ENCODE results near the gene CDC45.

DNA sequence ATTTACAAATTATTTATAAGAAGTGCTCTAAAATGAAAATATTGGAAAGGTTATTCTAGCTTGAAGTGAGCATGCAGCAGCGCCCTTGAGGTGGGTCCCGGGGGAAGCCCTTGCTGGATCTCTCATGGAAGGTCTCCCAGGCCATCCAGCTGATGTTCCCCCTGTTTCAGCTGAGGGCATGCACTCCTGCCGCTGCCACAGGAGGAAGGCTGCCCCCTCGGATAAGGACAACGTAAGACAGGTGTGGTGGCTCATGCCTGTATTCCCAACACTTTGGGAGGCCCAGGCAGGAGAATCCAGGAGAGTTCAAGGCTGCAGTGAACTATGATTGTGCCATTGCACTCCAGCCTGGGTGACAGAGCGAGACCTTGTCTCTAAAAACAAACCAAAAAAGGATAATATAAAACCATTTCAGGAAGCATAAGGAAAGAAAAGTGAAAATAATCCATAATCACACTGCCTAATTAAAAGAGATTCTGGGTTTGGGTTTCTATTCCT, 15.0 kb downstream of the CDC45 start:
- TF ChIP-seq, protein P1, sequence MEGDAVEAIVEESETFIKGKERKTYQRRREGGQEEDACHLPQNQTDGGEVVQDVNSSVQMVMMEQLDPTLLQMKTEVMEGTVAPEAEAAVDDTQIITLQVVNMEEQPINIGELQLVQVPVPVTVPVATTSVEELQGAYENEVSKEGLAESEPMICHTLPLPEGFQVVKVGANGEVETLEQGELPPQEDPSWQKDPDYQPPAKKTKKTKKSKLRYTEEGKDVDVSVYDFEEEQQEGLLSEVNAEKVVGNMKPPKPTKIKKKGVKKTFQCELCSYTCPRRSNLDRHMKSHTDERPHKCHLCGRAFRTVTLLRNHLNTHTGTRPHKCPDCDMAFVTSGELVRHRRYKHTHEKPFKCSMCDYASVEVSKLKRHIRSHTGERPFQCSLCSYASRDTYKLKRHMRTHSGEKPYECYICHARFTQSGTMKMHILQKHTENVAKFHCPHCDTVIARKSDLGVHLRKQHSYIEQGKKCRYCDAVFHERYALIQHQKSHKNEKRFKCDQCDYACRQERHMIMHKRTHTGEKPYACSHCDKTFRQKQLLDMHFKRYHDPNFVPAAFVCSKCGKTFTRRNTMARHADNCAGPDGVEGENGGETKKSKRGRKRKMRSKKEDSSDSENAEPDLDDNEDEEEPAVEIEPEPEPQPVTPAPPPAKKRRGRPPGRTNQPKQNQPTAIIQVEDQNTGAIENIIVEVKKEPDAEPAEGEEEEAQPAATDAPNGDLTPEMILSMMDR (optimal IDR thresholded peaks at IDR 0.05 in 1 of 3, IDR thresholded peaks at IDR 0.05 in 1 of 3, conservative IDR thresholded peaks at IDR 0.05 in 1 of 3; ENCODE audit: extremely low read depth in 1 of 3, insufficient read depth in 2 of 3, low read length in 3 of 3), result no peak
- TF ChIP-seq EZH2 (IDR thresholded peaks at IDR 0.05; ENCODE audit: low read length), result no peak
